ENCODE results near the gene CEBPB. TPM values are rescaled to one million over a fixed set of nuclear protein-coding genes. Genes with fewer than 3 reads are reported as not detected.

Gene CEBPB
- total RNA-seq, 1 experiment from 2014 or later: 137 TPM

- peaks cover 42% of the 10 kb centered on the region for H3K4me1 Mint-ChIP-seq (ENCODE audit: low read depth, unreplicated experiment)
- intact Hi-C loops (cut with micrococcal nuclease; ENCODE audit: unreplicated experiment): no loop called here
- H3K4me3 Mint-ChIP-seq (ENCODE audit: low read depth, unreplicated experiment): no peak overlapping the region
- no peak overlapping the region for H3K27ac Mint-ChIP-seq (ENCODE audit: unreplicated experiment)
- H3K9me3 Mint-ChIP-seq (ENCODE audit: low read depth, unreplicated experiment): no peaks in the 10 kb centered on the region
- H3K36me3 Mint-ChIP-seq (ENCODE audit: insufficient read depth, unreplicated experiment): peaks cover 9% of the 10 kb centered on the region
- no TSS peak for BruUV-seq (replicated peaks)
- TF ChIP-seq, protein P1, sequence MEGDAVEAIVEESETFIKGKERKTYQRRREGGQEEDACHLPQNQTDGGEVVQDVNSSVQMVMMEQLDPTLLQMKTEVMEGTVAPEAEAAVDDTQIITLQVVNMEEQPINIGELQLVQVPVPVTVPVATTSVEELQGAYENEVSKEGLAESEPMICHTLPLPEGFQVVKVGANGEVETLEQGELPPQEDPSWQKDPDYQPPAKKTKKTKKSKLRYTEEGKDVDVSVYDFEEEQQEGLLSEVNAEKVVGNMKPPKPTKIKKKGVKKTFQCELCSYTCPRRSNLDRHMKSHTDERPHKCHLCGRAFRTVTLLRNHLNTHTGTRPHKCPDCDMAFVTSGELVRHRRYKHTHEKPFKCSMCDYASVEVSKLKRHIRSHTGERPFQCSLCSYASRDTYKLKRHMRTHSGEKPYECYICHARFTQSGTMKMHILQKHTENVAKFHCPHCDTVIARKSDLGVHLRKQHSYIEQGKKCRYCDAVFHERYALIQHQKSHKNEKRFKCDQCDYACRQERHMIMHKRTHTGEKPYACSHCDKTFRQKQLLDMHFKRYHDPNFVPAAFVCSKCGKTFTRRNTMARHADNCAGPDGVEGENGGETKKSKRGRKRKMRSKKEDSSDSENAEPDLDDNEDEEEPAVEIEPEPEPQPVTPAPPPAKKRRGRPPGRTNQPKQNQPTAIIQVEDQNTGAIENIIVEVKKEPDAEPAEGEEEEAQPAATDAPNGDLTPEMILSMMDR (IDR thresholded peaks at IDR 0.05; ENCODE audit: unreplicated experiment): no peak
- CTCF ChIA-PET: interaction anchor here (0.6 kb wide), 1 partner anchor 188 kb away, joined by 3 read pairs; no protein-coding TSS in a partner anchor
- H3K27me3 Mint-ChIP-seq (ENCODE audit: unreplicated experiment): no peaks in the 10 kb centered on the region
- DNase-seq: no peak
Measured at GRCh38 chr20:50210066-50210619, 19.5 kb downstream of the CEBPB start.

DNA sequence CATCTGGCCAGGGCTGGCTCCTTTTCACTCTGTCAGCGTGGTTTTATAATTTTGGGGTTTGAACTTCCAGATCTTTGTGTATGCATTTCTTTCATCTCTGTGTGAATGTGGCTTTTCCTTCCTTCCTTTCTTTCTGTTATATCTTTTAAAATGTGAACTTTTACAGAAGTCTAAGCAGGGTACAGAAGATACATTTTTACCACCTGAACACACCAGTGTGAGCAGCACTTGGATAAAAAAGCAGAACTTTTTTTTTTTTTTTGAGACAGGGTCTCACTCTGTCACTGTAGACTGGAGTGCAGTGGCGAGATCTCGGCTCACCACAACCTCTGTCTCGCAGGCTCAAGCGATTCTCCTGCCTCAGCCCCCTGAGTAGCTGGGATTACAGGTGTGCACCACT lies 20.5 kb downstream of the CEBPB start:
- Mint-ChIP-seq H3K27me3 (ENCODE audit: unreplicated experiment) (no peaks in the 10 kb centered on the region), H3K4me1 (ENCODE audit: low read depth, unreplicated experiment) (peaks cover 52% of the 10 kb centered on the region), H3K27ac (ENCODE audit: unreplicated experiment) (peak overlapping the region; percentile 64), H3K9me3 (ENCODE audit: low read depth, unreplicated experiment) (no peaks in the 10 kb centered on the region), H3K4me3 (ENCODE audit: low read depth, unreplicated experiment) (no peak overlapping the region), H3K36me3 (ENCODE audit: insufficient read depth, unreplicated experiment) (peaks cover 5% of the 10 kb centered on the region)
- intact Hi-C loops (cut with micrococcal nuclease; ENCODE audit: unreplicated experiment): no loop called here
- TF ChIP-seq, protein P1 (IDR thresholded peaks at IDR 0.05; ENCODE audit: unreplicated experiment): no peak
- CTCF ChIA-PET: interaction anchor here (0.5 to 1.1 kb wide), 8 partner anchors 15 to 187 kb away, joined by 3 to 8 read pairs (median 4); no protein-coding TSS in a partner anchor
- no peak for DNase-seq
- BruUV-seq (replicated peaks): no TSS peak

- TF ChIP-seq, protein P1 (IDR thresholded peaks at IDR 0.05; ENCODE audit: unreplicated experiment): no peak
- H3K4me1 Mint-ChIP-seq (ENCODE audit: low read depth, unreplicated experiment): peaks cover 59% of the 10 kb centered on the region
- no peak for DNase-seq
- BruUV-seq (replicated peaks): no TSS peak
- no peak overlapping the region for H3K4me3 Mint-ChIP-seq (ENCODE audit: low read depth, unreplicated experiment)
- H3K9me3 Mint-ChIP-seq (ENCODE audit: low read depth, unreplicated experiment): no peaks in the 10 kb centered on the region
- intact Hi-C loops (cut with micrococcal nuclease; ENCODE audit: unreplicated experiment): no loop called here
- H3K27me3 Mint-ChIP-seq (ENCODE audit: unreplicated experiment): no peaks in the 10 kb centered on the region
- CTCF ChIA-PET: interaction anchor here (0.6 to 1.4 kb wide), 3 partner anchors 11 to 19 kb away, joined by 3 to 4 read pairs (median 3); no protein-coding TSS in a partner anchor
- H3K36me3 Mint-ChIP-seq (ENCODE audit: insufficient read depth, unreplicated experiment): no peaks in the 10 kb centered on the region
- H3K27ac Mint-ChIP-seq (ENCODE audit: unreplicated experiment): no peak overlapping the region
Measured at GRCh38 chr20:50213531-50214106, 23.0 kb downstream of the CEBPB start.

DNA sequence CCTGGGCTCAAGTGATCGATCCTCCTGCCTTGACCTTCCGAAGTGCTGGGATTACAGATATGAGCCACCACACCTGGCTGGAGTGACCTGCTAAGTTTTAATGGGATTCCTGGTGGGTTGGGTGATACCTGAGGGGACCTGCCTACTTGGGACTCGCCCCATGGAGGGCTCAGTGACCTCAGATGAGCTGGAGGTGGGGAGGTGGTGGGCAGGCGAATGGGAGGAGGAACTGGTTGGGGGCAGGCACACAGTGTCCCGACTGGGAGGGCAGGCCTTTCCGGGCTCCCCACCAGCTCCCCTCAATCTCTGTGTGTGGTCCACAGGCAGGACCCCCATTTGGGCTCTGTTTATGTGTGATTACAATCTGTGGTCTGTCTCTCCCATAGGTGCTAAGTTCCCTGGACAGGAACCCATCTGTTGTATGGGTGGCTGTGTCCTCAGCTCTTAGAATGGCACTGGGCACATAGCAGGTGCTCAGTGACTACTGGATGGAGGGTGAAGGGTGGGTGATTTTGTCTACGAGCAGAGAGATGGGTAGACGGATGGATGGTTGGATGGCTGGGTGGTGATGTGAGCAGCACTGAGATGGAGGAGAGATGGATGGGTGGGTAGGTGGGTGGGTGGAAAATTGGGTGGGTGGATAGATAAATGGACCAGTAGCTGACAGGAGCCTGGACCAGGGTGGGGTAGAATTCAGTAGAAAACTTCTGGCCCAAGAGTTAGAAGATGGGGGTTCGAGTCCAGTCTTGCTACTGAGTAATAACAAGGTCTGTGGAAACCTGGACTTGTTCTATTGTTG lies 23.8 kb downstream of the CEBPB start:
- DNase-seq: no peak
- Mint-ChIP-seq H3K27ac (ENCODE audit: unreplicated experiment) (no peak overlapping the region), H3K4me1 (ENCODE audit: low read depth, unreplicated experiment) (peaks cover 67% of the 10 kb centered on the region), H3K9me3 (ENCODE audit: low read depth, unreplicated experiment) (no peaks in the 10 kb centered on the region), H3K36me3 (ENCODE audit: insufficient read depth, unreplicated experiment) (peaks cover under 1% of the 10 kb centered on the region), H3K27me3 (ENCODE audit: unreplicated experiment) (no peaks in the 10 kb centered on the region), H3K4me3 (ENCODE audit: low read depth, unreplicated experiment) (no peak overlapping the region)
- CTCF ChIA-PET: interaction anchor here (0.7 to 1.4 kb wide), 4 partner anchors 10 to 114 kb away, joined by 3 to 10 read pairs (median 4); no protein-coding TSS in a partner anchor
- TF ChIP-seq, protein P1 (IDR thresholded peaks at IDR 0.05; ENCODE audit: unreplicated experiment): no peak
- intact Hi-C loops (cut with micrococcal nuclease; ENCODE audit: unreplicated experiment): no loop called here
- BruUV-seq (replicated peaks): no TSS peak

Data from Calu3 (cell line).